T-helper 2 cell treated with Interferon-gamma antibody and Interleukin-4, amounts not matched to agents 5 μg/mL and 100 μg/mL, for 36 hours (primary cell): Measurements from ENCODE around the gene NTN4.
"Not testable (repeated sequence)": the region's sequence is repeated elsewhere in the genome, so short reads cannot be mapped to it uniquely, and the experiment has no call there.

Experiments used
- DNase-seq: peaks from one replicate; pipeline ENCODE4 v3.0.0; 2021; ENCODE audit warnings: low spot score
- H3K27ac Mint-ChIP-seq: one replicate; pipeline ENCODE4 v1.8.0; 2021; ENCODE audit warnings: mild to moderate bottlenecking, mixed read lengths
- H3K27me3 Mint-ChIP-seq: one replicate; pipeline ENCODE4 v1.8.0; 2021; ENCODE audit warnings: low read depth, mixed read lengths
- H3K36me3 Mint-ChIP-seq: one replicate; pipeline ENCODE4 v1.8.0; 2021; ENCODE audit warnings: low read depth, mixed read lengths
- H3K4me1 Mint-ChIP-seq: one replicate; pipeline ENCODE4 v1.8.0; 2021; ENCODE audit warnings: low read depth, mixed read lengths
- H3K4me3 Mint-ChIP-seq: one replicate; pipeline ENCODE4 v1.8.0; 2022; ENCODE audit warnings: mild to moderate bottlenecking, moderate library complexity, mixed read lengths
- H3K9me3 Mint-ChIP-seq: one replicate; pipeline ENCODE4 v1.8.0; 2021; ENCODE audit warnings: mixed read lengths

Gene NTN4

DNA sequence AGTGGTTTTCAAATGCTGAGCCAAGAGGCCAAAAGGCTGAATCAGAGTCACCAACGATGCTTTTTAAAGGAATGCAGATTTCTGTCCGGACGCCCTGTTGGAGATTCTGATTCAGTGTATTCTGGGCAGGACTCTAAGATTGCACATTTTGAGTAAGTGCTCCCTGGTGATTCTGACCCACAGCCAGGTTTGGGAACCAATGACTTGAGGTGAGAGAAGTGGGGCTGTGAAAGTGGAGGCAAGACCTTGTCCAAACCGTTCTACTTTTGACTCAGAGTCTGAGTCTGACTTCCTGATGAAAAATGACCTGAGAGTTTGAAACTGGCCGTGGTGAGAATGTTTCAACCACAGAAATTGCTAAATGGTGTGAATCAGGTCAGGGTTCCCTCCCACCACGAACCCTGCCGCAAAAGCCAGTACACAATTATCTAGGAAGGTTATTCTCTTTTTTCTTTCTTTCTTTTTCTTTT is 90.2 kb downstream of the NTN4 start:
- H3K9me3 Mint-ChIP-seq = no peaks in the 10 kb centered on the region
- H3K27ac Mint-ChIP-seq = no peak overlapping the region
- H3K36me3 Mint-ChIP-seq = no peaks in the 10 kb centered on the region
- H3K4me3 Mint-ChIP-seq = no peak overlapping the region
- no peak for DNase-seq
- H3K4me1 Mint-ChIP-seq = no peaks in the 10 kb centered on the region
- peaks cover 3% of the 10 kb centered on the region for H3K27me3 Mint-ChIP-seq

DNA sequence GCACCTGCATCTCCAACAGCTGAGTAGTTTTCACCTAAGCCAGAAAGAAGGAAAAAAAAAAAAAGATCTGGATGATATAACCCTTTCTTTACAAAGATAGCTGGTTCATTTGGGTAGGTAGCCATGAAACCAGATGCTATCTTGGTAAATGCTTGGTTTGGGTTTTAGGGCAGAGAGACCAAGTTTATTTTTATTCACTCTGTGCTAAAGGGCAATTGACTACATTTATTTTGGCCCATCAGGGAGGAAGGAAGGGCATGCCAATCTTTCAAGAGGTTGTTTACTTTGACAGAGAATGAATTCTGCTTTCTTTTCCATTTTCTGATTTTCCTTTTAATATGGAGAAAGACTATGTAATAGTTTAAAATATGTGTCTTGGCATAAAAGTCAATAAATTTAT is 91.0 kb downstream of the NTN4 start:
- Mint-ChIP-seq H3K4me1 (no peaks in the 10 kb centered on the region), H3K36me3 (no peaks in the 10 kb centered on the region), H3K9me3 (no peaks in the 10 kb centered on the region), H3K27ac (no peak overlapping the region), H3K4me3 (no peak overlapping the region), H3K27me3 (peaks cover 3% of the 10 kb centered on the region)
- DNase-seq = no peak

- Mint-ChIP-seq H3K9me3 (no peaks in the 10 kb centered on the region), H3K4me3 (no peak overlapping the region), H3K36me3 (no peaks in the 10 kb centered on the region), H3K27me3 (peaks cover 3% of the 10 kb centered on the region), H3K27ac (no peak overlapping the region), H3K4me1 (no peaks in the 10 kb centered on the region)
- no peak for DNase-seq
Observed at GRCh38 chr12:95694136-95694535, 96.4 kb downstream of the NTN4 start.

DNA sequence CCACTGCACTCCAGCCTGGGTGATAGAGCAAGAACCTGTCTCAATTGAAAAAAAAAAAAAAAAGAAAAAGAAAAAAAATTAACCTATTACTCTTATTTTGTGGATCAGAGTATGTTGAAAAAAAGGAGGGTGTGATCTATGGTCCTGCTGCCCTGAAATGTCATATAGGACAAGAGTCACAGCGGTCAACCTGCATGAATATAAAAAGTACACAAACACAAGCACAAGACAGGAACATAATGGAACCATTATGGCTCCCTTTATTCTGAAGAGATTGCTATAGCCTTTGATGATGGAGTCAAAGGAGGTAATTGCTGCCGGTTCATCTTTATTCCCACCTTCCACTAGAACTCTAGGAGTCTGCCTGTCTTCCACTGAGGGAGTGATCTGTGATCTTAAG is 96.9 kb downstream of the NTN4 start:
- H3K27me3 Mint-ChIP-seq = peaks cover 3% of the 10 kb centered on the region
- H3K9me3 Mint-ChIP-seq = no peaks in the 10 kb centered on the region
- H3K27ac Mint-ChIP-seq = no peak overlapping the region
- H3K36me3 Mint-ChIP-seq = no peaks in the 10 kb centered on the region
- H3K4me3 Mint-ChIP-seq = no peak overlapping the region
- no peak for DNase-seq
- H3K4me1 Mint-ChIP-seq = no peaks in the 10 kb centered on the region

GRCh38 chr12:95690861-95691635 is 99.5 kb downstream of the NTN4 start:
- Mint-ChIP-seq H3K27ac (no peak overlapping the region), H3K4me1 (no peaks in the 10 kb centered on the region), H3K36me3 (no peaks in the 10 kb centered on the region), H3K4me3 (no peak overlapping the region), H3K9me3 (no peaks in the 10 kb centered on the region), H3K27me3 (no peaks in the 10 kb centered on the region)
- DNase-seq = no peak

DNA sequence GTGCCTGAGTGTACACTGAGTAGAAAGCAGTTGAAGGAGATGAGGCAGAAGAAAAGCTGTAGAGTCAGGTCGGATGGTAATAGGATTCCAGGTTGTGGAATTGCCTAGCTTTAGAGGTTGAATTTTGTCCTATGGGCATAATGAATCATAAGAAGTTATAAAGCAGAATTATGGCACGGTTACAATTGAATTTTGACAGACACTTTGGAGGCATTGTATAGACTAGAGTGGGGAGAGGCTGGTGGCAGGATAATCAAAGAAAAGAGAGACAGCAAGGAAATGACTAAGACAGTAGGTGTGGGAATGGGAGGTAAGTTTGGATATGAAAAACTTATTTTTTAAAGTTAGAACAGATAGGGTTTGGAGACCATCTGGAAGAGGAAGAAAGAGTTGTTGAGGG is 102.6 kb downstream of the NTN4 start:
- no peak overlapping the region for H3K4me3 Mint-ChIP-seq
- no peaks in the 10 kb centered on the region for H3K36me3 Mint-ChIP-seq
- H3K27me3 Mint-ChIP-seq = no peaks in the 10 kb centered on the region
- H3K27ac Mint-ChIP-seq = no peak overlapping the region
- H3K4me1 Mint-ChIP-seq = no peaks in the 10 kb centered on the region
- H3K9me3 Mint-ChIP-seq = no peaks in the 10 kb centered on the region
- DNase-seq = no peak

- H3K4me3 Mint-ChIP-seq = no peak overlapping the region
- no peak overlapping the region for H3K27ac Mint-ChIP-seq
Observed at GRCh38 chr12:95683418-95683817, 107.1 kb downstream of the NTN4 start.

GRCh38 chr12:95681210-95681765 is 109.3 kb downstream of the NTN4 start:
- no peak for DNase-seq
- Mint-ChIP-seq H3K27me3 (no peaks in the 10 kb centered on the region), H3K4me3 (no peak overlapping the region), H3K9me3 (no peaks in the 10 kb centered on the region), H3K27ac (no peak overlapping the region), H3K4me1 (no peaks in the 10 kb centered on the region), H3K36me3 (no peaks in the 10 kb centered on the region)

More at GRCh38 chr12:95683418-95683817, 107.1 kb downstream of the NTN4 start:
- H3K4me1 Mint-ChIP-seq = no peaks in the 10 kb centered on the region
- no peak for DNase-seq
- H3K36me3 Mint-ChIP-seq = no peaks in the 10 kb centered on the region
- H3K27me3 Mint-ChIP-seq = no peaks in the 10 kb centered on the region
- H3K9me3 Mint-ChIP-seq = no peaks in the 10 kb centered on the region

- Mint-ChIP-seq H3K27ac (no peak overlapping the region), H3K4me3 (no peak overlapping the region)
Observed at GRCh38 chr12:95678684-95679083, 111.9 kb downstream of the NTN4 start.

GRCh38 chr12:95677782-95678181 is 112.8 kb downstream of the NTN4 start:
- not testable (repeated sequence) for H3K27me3 Mint-ChIP-seq, H3K27ac Mint-ChIP-seq, H3K4me1 Mint-ChIP-seq, H3K9me3 Mint-ChIP-seq, H3K4me3 Mint-ChIP-seq, DNase-seq, H3K36me3 Mint-ChIP-seq

More at GRCh38 chr12:95678684-95679083, 111.9 kb downstream of the NTN4 start:
- no peaks in the 10 kb centered on the region for H3K36me3 Mint-ChIP-seq
- no peaks in the 10 kb centered on the region for H3K4me1 Mint-ChIP-seq
- no peaks in the 10 kb centered on the region for H3K9me3 Mint-ChIP-seq
- DNase-seq = no peak
- H3K27me3 Mint-ChIP-seq = no peaks in the 10 kb centered on the region

- Mint-ChIP-seq H3K27ac (no peak overlapping the region), H3K4me1 (no peaks in the 10 kb centered on the region), H3K4me3 (no peak overlapping the region), H3K9me3 (no peaks in the 10 kb centered on the region), H3K36me3 (no peaks in the 10 kb centered on the region), H3K27me3 (no peaks in the 10 kb centered on the region)
- DNase-seq = no peak
Observed at GRCh38 chr12:95674631-95675030, 115.9 kb downstream of the NTN4 start.

- Mint-ChIP-seq H3K36me3 (no peaks in the 10 kb centered on the region), H3K27ac (no peak overlapping the region), H3K4me3 (no peak overlapping the region), H3K27me3 (no peaks in the 10 kb centered on the region), H3K4me1 (no peaks in the 10 kb centered on the region), H3K9me3 (no peaks in the 10 kb centered on the region)
- no peak for DNase-seq
Observed at GRCh38 chr12:95674163-95674562, 116.4 kb downstream of the NTN4 start.

DNA sequence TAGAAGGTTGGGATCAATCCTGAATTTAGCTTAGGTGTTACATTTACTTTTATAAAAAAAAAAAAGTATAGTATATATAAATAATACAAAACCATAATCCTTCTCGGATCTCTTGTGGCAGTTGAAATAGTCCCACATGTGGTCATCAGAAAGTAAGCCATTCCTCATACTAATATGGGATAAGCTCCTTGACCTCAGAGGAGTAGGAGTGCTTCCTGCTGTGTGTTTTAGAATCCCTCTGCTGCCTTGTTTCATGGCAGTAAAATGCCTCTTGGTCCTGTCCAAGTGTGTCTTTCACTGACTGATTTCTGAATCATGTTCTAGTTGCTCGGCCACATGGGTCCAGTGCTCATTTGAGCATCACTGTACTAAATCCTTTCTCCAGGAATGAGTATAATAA is 117.0 kb downstream of the NTN4 start:
- Mint-ChIP-seq H3K36me3 (no peaks in the 10 kb centered on the region), H3K4me3 (no peak overlapping the region), H3K27me3 (no peaks in the 10 kb centered on the region), H3K9me3 (no peaks in the 10 kb centered on the region), H3K27ac (no peak overlapping the region), H3K4me1 (no peaks in the 10 kb centered on the region)
- DNase-seq = no peak

- Mint-ChIP-seq H3K4me3 (no peak overlapping the region), H3K9me3 (no peaks in the 10 kb centered on the region)
Observed at GRCh38 chr12:95672166-95672565, 118.4 kb downstream of the NTN4 start.

GRCh38 chr12:95671265-95671664 is 119.3 kb downstream of the NTN4 start:
- Mint-ChIP-seq H3K27me3 (no peaks in the 10 kb centered on the region), H3K9me3 (no peaks in the 10 kb centered on the region)

More at GRCh38 chr12:95672166-95672565, 118.4 kb downstream of the NTN4 start:
- H3K27me3 Mint-ChIP-seq = no peaks in the 10 kb centered on the region
- DNase-seq = no peak
- H3K27ac Mint-ChIP-seq = no peak overlapping the region
- no peaks in the 10 kb centered on the region for H3K36me3 Mint-ChIP-seq
- no peaks in the 10 kb centered on the region for H3K4me1 Mint-ChIP-seq

More at GRCh38 chr12:95671265-95671664, 119.3 kb downstream of the NTN4 start:
- DNase-seq = no peak
- no peaks in the 10 kb centered on the region for H3K4me1 Mint-ChIP-seq
- H3K4me3 Mint-ChIP-seq = no peak overlapping the region
- H3K27ac Mint-ChIP-seq = no peak overlapping the region
- no peaks in the 10 kb centered on the region for H3K36me3 Mint-ChIP-seq
